ENCODE results near the gene TMPRSS5.

GRCh38 chr11:113668255-113668654 lies 37.9 kb downstream of the TMPRSS5 start:
- TF ChIP-seq CTCF (IDR thresholded peaks at IDR 0.05; ENCODE audit: insufficient read depth, low read depth, low read length) (no peak), EZH2 (IDR thresholded peaks at IDR 0.05; ENCODE audit: insufficient read depth, low read length) (no peak)
